ENCODE results near the gene EML6. TPM values are rescaled to one million over a fixed set of nuclear protein-coding genes. Genes with fewer than 3 reads are reported as not detected.

EML6 gene
- total and polyA plus RNA-seq, 2 of the 13 experiments (the other 11 are each of a cell fraction or from before 2014, with no cell fraction given), result 17.2 to 32.4 TPM

DNA sequence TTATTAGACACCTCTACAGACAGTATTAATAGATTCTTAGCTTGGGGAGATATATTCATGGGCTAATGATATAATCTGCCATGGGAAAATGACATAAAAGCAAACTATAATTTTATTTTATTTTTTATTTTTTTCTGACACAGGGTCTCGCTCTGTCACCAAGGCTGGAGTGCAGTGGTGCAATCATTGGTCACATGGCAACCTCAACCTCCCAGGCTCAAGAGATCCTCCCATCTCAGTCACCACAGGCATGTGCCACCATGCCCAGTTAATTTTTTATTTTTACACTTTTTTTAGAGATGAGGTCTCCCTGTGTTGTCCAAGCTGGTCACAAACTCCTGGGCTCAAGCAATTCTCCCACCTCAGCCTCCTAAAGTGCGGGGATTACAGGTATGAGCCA, 287.5 kb downstream of the EML6 start (continued):
- TF ChIP-seq ZBTB43 (CRISPR knock-in tag; conservative IDR thresholded peaks at IDR 0.05) (no peak), ZNF207 (IDR thresholded peaks at IDR 0.05; ENCODE audit: borderline replicate concordance) (no peak), USF2 (IDR thresholded peaks at IDR 0.05; ENCODE audit: low read depth, low read length) (no peak; the same call in 1 of the 2 replicates), USF2 (CRISPR knock-in tag; IDR thresholded peaks at IDR 0.05; ENCODE audit: borderline replicate concordance) (peak; percentile 35; the same call in 1 of the 2 replicates)

DNA sequence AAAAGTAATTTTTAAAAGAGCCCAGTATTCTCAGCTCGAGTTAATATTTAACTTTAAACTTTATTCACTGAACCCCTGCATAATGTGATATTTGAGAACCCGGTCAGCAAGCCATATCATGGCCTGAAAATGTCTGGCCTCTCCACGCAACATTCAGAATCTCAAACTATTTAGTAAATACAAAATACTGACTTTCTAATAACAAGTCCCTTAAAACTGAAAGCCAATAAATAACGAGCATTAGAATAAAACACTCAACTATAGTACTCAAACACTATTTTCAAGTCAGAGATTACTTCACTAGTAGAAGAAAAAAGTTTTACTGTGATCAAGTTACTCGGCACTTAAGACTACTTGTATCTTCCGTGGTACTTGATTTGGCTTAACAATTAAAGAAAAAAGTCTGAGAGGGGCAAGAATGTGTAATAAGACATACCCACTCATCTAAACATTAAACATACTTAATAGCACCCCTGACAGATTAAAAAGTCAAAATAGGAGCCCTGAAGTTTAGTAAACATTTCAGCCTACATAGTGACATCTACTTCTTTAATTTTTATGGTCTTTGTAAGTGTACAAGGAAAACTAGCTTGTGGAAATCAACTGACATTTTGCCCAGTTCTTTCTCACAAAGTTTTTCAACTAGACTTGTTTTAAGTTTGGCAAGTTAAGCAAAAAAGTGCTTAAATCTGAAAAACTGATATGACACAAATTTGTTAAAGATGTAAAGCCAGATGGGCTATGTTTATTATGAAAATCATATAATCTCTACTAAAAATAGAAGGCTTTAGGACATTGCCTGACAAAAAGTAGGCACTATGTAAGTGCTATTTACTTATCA, 288.6 kb downstream of the EML6 start:
- 15% methylated on average over 6 of the region's 6 CpGs for WGBS (ENCODE audit: low lambda C conversion rate)
- TF ChIP-seq ZMYM4 (CRISPR knock-in tag; IDR thresholded peaks at IDR 0.05) (peak; percentile 15; the same call in 1 of the 2 replicates), ZNF549 (CRISPR knock-in tag; IDR thresholded peaks at IDR 0.05) (no peak), BHLHE40 (IDR thresholded peaks at IDR 0.05; ENCODE audit: low read length) (no peak), YEATS4 (CRISPR knock-in tag; IDR thresholded peaks at IDR 0.05; ENCODE audit: borderline replicate concordance) (no peak), KLF13 (CRISPR knock-in tag; IDR thresholded peaks at IDR 0.05) (no peak), SIN3B (IDR thresholded peaks at IDR 0.05; ENCODE audit: low read length) (no peak), SAP130 (CRISPR knock-in tag; IDR thresholded peaks at IDR 0.05; ENCODE audit: low read depth) (0 out of 2 replicates have a peak, but pooled peaks have one; percentile 18), ZNF543 (CRISPR knock-in tag; IDR thresholded peaks at IDR 0.05) (no peak), CREB1 (IDR thresholded peaks at IDR 0.05) (no peak), CREB1 (CRISPR knock-in tag; IDR thresholded peaks at IDR 0.05) (peak; percentile 40; the same call in 1 of the 2 replicates), ARNTL (CRISPR knock-in tag; IDR thresholded peaks at IDR 0.05) (no peak), SIX1 (CRISPR knock-in tag; IDR thresholded peaks at IDR 0.05; ENCODE audit: borderline replicate concordance) (peak; percentile 85; the same call in 1 of the 2 replicates)
- TF ChIP-seq, protein P1, sequence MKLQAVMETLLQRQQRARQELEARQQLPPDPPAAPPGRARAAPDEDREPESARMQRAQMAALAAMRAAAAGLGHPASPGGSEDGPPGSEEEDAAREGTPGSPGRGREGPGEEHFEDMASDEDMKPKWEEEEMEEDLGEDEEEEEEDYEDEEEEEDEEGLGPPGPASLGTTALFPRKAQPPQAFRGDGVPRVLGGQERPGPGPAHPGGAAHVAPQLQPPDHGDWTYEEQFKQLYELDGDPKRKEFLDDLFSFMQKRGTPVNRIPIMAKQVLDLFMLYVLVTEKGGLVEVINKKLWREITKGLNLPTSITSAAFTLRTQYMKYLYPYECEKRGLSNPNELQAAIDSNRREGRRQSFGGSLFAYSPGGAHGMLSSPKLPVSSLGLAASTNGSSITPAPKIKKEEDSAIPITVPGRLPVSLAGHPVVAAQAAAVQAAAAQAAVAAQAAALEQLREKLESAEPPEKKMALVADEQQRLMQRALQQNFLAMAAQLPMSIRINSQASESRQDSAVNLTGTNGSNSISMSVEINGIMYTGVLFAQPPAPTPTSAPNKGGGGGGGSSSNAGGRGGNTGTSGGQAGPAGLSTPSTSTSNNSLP (IDR thresholded peaks at IDR 0.05; ENCODE audit: low read depth, low read length), result peak; percentile 72

More for the DNA sequence above, 288.6 kb downstream of the EML6 start:
- ChIA-PET CTCF (ENCODE audit: low intra/inter-chr PET ratio, low total read pairs) (no interaction called here), POLR2A (interaction anchor here (0.8 to 3.5 kb wide), 2 partner anchors 37 to 39 kb away, joined by 4 to 16 read pairs; partner anchors contain the start of gene RTN4)
- H3K36me3 ChIP-seq (replicated peaks in 1 of 2; ENCODE audit: control insufficient read depth in 1 of 2, insufficient read depth in 2 of 2, low read length in 2 of 2), result no peaks in the 10 kb centered on the region; a peak in 1 of 5 replicates
- H2AFZ ChIP-seq (ENCODE audit: low read length), result no peak overlapping the region
- BruUV-seq (replicated peaks), result no TSS peak
- H3K27ac ChIP-seq (ENCODE audit: extremely low read length, insufficient read depth, low read length), result peak overlapping the region; percentile 39
- H3K9me3 ChIP-seq (ENCODE audit: low read length), result no peaks in the 10 kb centered on the region
- H4K20me1 ChIP-seq (ENCODE audit: insufficient read depth, low read length), result peaks cover 5% of the 10 kb centered on the region; the same call in 1 of the 2 replicates
- FAIRE-seq, result no peak
- intact Hi-C loops (cut with micrococcal nuclease; ENCODE audit: unreplicated experiment), result loop anchor here (2.0 to 10.0 kb wide), 3 partner anchors 111 to 503 kb away; partner anchors contain the start of gene CFAP36
- DNase-seq (ENCODE audit: low spot score), result peak; percentile 62
- peak overlapping the region in 2 of 3 experiments; percentile 38 to 54; a peak in 3 of 6 replicates for H3K4me3 ChIP-seq (replicated peaks in 1 of 3; ENCODE audit: insufficient read depth in 1 of 3, low read depth in 2 of 3, low read length in 3 of 3)
- peaks cover 65% of the 10 kb centered on the region for H3K4me1 ChIP-seq (ENCODE audit: insufficient read depth, low read length)
- H3K9ac ChIP-seq (ENCODE audit: insufficient read depth, low read depth, low read length), result peak overlapping the region; percentile 48
- in situ Hi-C loops (cut with HindIII; ENCODE audit: extremely low pct_ligation_motif_present, low pct_unique_long_range_greater_than_20kb), result no loop called here
- H3K79me2 ChIP-seq (ENCODE audit: insufficient read depth, low read length), result peaks cover 99% of the 10 kb centered on the region
- H3K4me2 ChIP-seq (ENCODE audit: low read depth, low read length), result peak overlapping the region; percentile 71
- peak; percentile 72 for ATAC-seq
- H3K27me3 ChIP-seq (ENCODE audit: control insufficient read depth in 1 of 2, insufficient read depth in 2 of 2, low read length in 2 of 2), result no peaks in the 10 kb centered on the region
